Muscle of back (tissue), 11 donors: ENCODE measurements around the gene OBP2B. TPM values are rescaled to one million over a fixed set of nuclear protein-coding genes. Genes with fewer than 3 reads are reported as not detected.
"Not testable (repeated sequence)": the region's sequence is repeated elsewhere in the genome, so short reads cannot be mapped to it uniquely, and the experiment has no call there.

ENCODE experiments used
- DNase-seq, 3 donors: peaks; one replicate each; pipeline versions ENCODE4 v3.0.0 to v3.0.0-alpha.2; 2013
- polyA plus RNA-seq, 10 donors: library from polyadenylated mRNA; unstranded; fragments of 120-200 nt; gene quantifications; one replicate each; pipeline ENCODE4 v1.2.1, GENCODE V29; 2013; ENCODE audit not compliant: insufficient read length in 10 of 10

Gene OBP2B
- polyA plus RNA-seq, 10 donors = not detected

GRCh38 chr9:133238851-133239532, 29.9 kb upstream of the OBP2B start:
- DNase-seq = peak in 1 of 3 donors; percentile 9

GRCh38 chr9:133238272-133238850, 29.3 kb upstream of the OBP2B start:
- DNase-seq = peak; percentile 45 to 91 (median 76)

GRCh38 chr9:133237035-133237731, 28.1 kb upstream of the OBP2B start:
- peak; percentile 47 to 91 (median 77) for DNase-seq

GRCh38 chr9:133236291-133237034, 27.4 kb upstream of the OBP2B start:
- peak in 1 of 3 donors; percentile 29 for DNase-seq

- no peak for DNase-seq
Observed at GRCh38 chr9:133235549-133236222, 26.6 kb upstream of the OBP2B start.

- no peak for DNase-seq
Observed at GRCh38 chr9:133234577-133235322, 25.7 kb upstream of the OBP2B start.

GRCh38 chr9:133233681-133234432, 24.8 kb upstream of the OBP2B start:
- DNase-seq = no peak

GRCh38 chr9:133231934-133232568, 23.0 kb upstream of the OBP2B start:
- DNase-seq = not testable (repeated sequence)

- DNase-seq = not testable (repeated sequence)
Observed at GRCh38 chr9:133230514-133230913, 21.5 kb upstream of the OBP2B start.

- no peak for DNase-seq
Observed at GRCh38 chr9:133230093-133230492, 21.0 kb upstream of the OBP2B start.

- DNase-seq = not testable (repeated sequence)
Observed at GRCh38 chr9:133228474-133229193, 19.6 kb upstream of the OBP2B start.

GRCh38 chr9:133227996-133228395, 18.9 kb upstream of the OBP2B start:
- not testable (repeated sequence) for DNase-seq

GRCh38 chr9:133227242-133227860, 18.3 kb upstream of the OBP2B start:
- DNase-seq = no peak

GRCh38 chr9:133226219-133227171, 17.4 kb upstream of the OBP2B start:
- DNase-seq = no peak

GRCh38 chr9:133225171-133226011, 16.3 kb upstream of the OBP2B start:
- no peak for DNase-seq

- DNase-seq = no peak
Observed at GRCh38 chr9:133224762-133225161, 15.7 kb upstream of the OBP2B start.
